Cardiac fibroblast (primary cell): ENCODE results near the gene SUPT3H.

Source experiments
- DNase-seq, 2 donors: peaks; one replicate each; pipeline versions ENCODE4 v3.0.0 to v3.0.0-alpha.2; 2010; ENCODE audit warnings: low read depth in 2 of 2
- H3K4me3 ChIP-seq, 2 donors: replicated peaks in 1 of 2; 1 replicate in 1 of 2; 2 replicates in 1 of 2; pipeline ENCODE4 v1.5.1; 2011; ENCODE audit warnings: low read depth in 2 of 2, low read length in 2 of 2, mild to moderate bottlenecking in 2 of 2, moderate library complexity in 1 of 2
- TF ChIP-seq, protein P1 (sequence below): IDR thresholded peaks from one replicate; pipeline ENCODE4 v1.5.1; 2011; ENCODE audit warnings: low read depth, mild to moderate bottlenecking, low read length, inconsistent platforms

The SUPT3H gene

GRCh38 chr6:45009576-45009975 lies 368.2 kb downstream of the SUPT3H start:
- no peak overlapping the region for H3K4me3 ChIP-seq
- no peak for DNase-seq
- TF ChIP-seq, protein P1, sequence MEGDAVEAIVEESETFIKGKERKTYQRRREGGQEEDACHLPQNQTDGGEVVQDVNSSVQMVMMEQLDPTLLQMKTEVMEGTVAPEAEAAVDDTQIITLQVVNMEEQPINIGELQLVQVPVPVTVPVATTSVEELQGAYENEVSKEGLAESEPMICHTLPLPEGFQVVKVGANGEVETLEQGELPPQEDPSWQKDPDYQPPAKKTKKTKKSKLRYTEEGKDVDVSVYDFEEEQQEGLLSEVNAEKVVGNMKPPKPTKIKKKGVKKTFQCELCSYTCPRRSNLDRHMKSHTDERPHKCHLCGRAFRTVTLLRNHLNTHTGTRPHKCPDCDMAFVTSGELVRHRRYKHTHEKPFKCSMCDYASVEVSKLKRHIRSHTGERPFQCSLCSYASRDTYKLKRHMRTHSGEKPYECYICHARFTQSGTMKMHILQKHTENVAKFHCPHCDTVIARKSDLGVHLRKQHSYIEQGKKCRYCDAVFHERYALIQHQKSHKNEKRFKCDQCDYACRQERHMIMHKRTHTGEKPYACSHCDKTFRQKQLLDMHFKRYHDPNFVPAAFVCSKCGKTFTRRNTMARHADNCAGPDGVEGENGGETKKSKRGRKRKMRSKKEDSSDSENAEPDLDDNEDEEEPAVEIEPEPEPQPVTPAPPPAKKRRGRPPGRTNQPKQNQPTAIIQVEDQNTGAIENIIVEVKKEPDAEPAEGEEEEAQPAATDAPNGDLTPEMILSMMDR = no peak

GRCh38 chr6:45006893-45007292 lies 370.8 kb downstream of the SUPT3H start:
- DNase-seq = no peak
- TF ChIP-seq, protein P1 = no peak
- no peak overlapping the region for H3K4me3 ChIP-seq

DNA sequence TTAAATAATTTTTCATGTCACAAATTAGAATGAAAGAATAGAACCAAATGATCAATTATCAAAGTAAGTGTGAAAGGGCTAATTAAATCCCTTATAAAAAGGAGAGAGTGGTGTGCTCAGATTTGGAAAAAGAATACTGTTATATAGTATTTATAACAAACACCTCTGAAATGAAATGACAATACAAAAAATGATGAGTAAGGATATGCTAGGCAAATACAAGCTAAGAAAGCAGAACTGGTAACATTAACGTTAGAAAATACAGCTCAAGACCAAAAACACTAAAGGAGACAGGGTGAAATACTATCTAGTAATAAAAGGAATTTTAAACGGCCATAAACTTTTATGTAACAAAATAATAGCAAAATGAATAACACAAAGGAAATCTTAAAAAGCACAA lies 373.8 kb downstream of the SUPT3H start:
- TF ChIP-seq, protein P1 = no peak
- no peak for DNase-seq
- no peak overlapping the region for H3K4me3 ChIP-seq

- H3K4me3 ChIP-seq = no peak overlapping the region
- TF ChIP-seq, protein P1 = no peak
- no peak for DNase-seq
Measured at GRCh38 chr6:45003387-45003786, 374.3 kb downstream of the SUPT3H start.

GRCh38 chr6:45002390-45003105 lies 375.2 kb downstream of the SUPT3H start:
- peak; percentile 4 to 19 for DNase-seq
- TF ChIP-seq, protein P1 = no peak
- no peak overlapping the region for H3K4me3 ChIP-seq

DNA sequence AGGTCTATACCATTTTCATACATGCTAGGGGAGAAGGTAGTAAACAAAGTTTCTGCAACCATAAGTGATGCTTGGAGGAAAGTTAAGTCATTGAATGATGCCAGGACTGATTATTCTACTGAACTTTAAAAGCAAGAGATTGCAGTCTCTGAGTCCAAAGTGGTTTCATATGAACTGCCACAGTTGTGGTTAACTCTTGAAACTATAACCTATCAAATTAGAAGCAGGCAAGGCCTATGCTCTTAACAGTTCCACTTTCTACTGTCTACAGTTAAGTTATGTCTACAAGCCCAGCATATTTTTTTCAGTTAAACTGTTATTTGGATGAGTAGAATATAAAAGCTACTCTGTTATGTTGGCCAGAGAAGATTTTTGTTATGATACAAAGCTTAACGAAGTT lies 376.1 kb downstream of the SUPT3H start:
- no peak for DNase-seq
- H3K4me3 ChIP-seq = no peak overlapping the region
- TF ChIP-seq, protein P1 = no peak

DNA sequence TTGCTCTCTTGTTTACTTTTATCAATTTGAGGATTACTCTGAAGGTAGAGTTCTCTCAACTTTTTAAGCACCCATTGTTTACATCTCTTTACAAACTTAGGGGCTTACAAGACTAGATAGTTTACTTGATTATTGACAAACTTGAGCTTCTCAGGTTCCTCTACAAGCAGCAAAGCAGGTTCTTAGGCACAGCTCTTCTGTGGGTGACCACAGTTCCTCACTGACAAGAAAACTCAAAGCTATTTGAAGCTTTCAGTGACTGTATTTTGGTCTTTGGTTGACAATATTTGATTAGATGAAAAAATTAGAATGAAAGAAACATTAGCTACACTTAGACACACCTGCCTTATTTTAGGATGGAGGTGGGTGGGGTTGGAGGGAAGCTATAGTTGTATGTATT lies 376.9 kb downstream of the SUPT3H start:
- H3K4me3 ChIP-seq = no peak overlapping the region
- TF ChIP-seq, protein P1 = no peak
- no peak for DNase-seq
